Stimulated activated naive CD4-positive, alpha-beta T cell (primary cell): ENCODE measurements around the gene TMEM204.

Experiments used
- DNase-seq, 6 experiments: peaks; one replicate each; lab custom pipeline; 2025; lab: John Stamatoyannopoulos, UW

TMEM204 gene

DNA sequence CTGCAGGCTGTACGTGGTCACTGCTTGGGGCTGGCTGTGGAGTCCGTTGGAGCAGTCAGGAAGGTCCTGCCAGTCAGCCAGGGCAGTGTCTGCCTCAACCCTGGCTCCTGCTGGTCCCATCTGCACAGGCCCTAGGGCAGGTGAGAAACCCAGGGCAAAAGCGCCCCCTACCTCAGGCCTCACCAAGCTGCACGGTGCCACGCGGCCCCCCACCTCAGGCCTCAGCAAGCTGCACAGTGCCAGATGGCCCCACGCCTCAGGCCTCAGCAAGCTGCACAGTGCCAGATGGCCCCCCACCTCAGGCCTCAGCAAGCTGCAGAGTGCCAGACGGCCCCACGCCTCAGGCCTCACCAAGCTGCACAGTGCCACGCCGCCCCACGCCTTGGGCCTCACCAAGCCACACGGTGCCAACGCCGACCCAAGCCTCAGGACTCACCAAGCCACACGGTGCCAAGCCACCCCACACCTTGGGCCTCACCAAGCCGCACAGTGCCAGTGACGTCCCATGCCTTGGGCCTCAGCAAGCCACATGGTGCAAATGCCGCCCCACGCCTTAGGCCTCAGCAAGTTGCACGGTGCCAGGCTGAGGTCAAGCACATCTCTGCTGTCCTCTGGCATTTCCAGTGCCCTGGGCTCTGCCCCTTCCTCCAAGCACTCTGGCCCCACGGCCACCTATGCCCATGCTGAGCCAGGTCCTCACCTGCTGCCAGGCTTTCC, 5.5 kb downstream of the TMEM204 start:
- DNase-seq, result peak; percentile 20 to 44 (median 36)

DNA sequence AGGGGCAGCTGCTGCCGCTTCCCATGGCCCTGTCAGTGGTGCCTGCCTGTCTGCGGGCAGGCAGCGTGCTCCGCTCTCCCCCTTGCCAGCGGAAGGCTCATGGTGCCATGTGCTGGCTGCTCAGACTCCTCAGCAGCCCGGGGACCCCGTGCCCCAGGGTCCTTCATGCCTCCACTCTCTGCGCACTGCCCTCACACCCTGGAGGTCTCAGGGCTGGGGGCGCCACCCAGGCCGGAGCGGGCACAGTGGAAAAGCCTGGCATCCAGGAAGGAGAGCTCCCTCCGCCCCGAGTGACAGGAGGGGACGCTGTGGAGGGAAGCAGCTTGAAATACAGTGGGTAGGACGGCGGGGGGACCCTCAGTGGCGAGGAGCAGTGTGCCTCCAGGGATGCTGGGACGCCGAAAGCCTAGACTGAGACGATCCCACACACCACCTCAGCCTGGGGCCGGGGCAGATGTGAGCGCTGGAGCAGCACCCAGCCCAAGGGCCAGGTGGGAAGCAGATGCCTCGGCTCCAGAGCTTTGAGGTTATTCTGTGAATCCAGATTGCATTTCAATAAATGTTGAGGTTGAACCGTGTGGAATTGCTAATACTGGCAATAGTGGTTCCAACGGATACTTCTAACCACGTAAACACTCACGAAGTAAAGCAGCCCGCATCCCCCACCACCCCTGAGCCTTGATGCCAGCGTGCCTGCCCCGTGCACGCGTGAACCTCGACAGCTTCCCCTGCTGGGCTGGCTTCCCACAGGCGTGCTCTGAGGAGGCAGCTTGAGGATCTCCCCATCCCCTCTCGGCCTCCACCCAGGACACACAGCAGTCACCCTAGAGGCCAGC, 6.5 kb downstream of the TMEM204 start:
- DNase-seq, result no peak

DNA sequence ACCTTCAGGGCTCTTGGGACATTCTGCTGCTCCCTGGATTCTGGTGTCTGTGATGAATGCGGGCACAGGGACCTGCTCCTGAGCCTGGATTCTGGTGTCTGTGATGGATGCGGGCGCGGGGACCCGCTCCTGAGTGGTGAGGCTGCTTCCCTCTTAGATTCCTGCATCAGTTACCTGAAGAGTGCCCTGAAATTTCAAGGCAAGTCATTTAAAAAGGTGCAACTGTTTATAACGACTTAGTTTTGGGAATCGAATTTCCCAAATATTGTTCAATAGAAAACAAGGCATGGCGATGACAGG, 7.0 kb downstream of the TMEM204 start:
- DNase-seq, result no peak

DNA sequence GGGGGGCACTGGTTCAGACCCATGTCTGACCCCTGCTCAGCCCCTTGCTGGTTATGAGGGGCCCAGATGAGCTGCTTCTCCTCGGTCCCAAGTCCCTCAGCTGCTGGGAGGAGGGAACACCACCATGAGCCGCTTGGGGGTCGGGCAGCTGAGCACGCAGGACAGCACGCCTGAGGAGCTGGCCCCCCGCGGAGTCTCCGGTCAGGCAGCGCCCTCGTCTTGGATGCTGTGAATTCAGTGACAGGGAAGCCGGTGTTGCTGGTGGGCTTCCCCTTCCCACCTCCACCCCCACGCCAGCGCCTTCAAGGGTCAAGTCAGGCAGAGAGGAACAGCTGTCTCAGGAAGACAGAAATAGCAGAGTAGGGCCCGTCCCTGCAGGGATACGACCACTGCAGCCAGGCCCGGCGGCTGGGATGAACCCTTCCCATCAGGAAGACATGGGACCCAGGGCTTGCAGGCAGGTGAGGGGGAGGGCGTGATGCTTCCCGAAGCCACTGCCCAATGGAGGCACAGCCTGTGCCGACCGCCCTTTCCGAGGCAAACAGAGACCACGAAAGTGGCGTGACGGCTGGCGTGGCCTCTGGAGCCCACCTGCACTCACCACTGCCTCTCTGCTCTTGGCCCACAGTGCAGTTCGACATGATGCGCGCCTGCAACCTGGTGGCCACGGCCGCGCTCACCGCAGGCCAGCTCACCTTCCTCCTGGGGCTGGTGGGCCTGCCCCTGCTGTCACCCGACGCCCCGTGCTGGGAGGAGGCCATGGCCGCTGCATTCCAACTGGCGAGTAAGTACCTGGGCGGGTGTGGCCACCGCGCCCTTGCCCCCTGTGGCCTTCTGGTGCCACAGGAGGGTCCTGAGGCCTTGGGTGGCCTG, 8.1 kb downstream of the TMEM204 start:
- no peak for DNase-seq

DNA sequence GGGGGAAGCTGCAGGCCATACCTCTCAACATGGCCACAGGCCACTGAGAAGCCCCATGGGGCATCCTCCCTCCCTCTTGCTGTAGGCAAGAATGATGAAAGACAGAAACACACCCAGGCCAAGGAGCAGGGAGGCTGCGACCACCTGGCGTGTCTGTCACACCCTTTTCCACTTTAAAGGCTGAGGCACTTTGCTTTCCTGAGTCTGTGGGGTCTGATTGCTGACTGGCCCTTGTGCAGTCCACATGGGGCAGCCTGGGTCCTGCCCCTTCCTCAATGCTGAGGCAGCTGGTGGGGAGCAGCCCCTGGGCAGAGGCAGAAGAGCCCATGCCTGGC, 8.7 kb downstream of the TMEM204 start:
- DNase-seq, result no peak

DNA sequence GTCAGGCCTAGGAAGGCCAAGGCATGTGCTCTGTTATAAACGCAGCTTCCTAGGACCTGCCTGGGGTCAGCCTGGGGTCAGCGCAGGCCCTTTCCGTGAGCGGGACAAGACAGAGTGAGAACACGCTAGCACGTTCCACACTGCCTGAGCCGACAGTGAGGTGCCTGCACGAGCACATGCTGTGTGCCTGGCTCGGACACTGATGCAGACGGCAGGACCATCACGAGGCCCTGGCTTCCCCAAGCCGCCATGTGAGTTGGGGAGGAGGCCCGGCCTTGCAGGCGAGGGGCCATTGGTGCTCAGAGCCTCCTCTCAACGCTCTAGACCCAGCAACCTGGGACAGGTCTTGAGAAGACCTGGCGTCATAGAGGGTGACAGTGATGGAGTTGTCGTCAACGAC, 9.1 kb downstream of the TMEM204 start:
- DNase-seq, result no peak

DNA sequence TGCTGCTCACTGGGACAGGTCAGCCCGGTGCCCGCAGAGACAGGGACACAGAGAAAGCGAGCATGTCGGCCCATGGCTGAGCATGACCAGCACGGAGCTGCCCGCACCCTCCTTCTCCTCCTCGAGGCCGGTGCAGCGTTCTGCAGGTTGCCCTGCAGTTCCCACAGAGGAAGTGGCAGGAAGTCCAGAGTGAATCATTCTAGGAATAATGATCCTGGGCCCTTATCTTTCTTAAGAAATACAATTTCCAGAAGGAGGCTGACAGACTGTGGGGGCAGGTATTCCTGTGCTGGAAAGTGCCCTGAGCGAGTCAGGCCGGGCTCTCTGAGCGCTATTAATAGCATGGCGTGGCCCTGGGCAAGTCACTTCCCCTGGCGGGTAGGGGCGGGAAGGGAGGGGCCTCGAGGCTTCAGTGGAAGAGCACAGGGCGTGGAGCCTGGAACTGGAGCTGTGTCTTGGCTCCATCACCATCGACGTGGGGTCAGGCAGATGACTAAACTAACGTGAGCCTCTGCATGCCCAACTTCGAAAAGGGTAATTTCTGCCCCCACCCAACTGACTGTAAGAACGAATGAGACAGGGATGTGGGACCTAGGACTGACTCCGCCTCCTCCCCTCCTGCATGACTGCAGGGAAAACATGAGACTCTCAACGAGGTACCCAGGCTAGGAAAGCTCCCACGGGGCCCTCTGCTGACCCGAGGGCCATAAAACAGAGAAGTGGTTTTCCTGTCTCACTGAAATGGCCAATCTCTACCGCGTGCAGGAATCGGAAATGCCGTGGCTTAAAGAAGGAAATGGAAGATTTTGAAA, 9.8 kb downstream of the TMEM204 start:
- peak in 3 of 6 experiments; percentile 15 to 34 (median 25) for DNase-seq

DNA sequence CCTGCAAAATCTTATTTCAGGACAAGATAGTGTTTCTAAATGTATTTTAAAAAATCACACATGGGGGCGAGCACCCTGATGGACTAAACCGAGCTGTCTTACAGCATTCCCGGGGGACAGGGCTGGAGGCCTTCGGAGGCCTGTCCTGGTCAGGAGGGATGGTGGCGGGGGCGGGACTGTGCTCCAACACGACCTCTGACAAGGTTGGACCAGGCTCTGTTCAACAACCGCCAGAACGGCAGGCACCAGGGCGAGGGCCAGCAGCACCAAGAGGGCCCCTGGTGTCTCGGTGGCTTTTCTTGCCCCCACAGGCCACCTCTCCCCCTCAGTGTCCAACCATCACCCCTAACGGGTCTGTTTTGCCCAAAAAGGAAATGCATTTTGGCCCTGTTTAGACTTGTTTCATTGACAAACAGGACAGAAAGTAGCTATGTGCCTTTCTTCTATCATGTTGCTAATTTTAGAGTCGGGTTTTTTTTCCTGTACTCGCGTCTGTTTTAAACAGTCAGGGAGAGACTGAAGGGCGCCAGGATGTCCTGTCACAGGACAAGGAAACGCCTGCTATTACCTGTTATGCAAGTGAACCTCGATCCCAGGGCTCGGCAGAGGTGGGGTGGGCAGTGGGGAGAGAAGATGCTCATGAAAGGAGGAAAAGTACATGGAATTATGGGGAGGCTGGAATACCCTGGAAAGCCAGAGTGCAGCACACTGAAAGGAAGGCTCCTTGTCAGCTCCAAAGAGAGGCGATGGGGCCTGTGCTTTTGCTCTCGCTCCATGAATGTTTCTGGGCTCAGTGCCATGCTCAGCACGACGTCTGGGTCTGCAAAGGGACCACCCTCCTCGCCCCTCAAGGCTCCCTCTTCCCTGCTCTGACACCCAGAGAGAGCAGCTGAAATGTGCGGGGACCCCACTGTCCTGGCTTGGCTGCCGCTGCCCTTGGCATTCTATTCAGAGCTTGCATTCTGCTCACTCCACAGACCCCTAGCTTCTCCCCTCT, 11.9 kb downstream of the TMEM204 start:
- DNase-seq, result no peak

DNA sequence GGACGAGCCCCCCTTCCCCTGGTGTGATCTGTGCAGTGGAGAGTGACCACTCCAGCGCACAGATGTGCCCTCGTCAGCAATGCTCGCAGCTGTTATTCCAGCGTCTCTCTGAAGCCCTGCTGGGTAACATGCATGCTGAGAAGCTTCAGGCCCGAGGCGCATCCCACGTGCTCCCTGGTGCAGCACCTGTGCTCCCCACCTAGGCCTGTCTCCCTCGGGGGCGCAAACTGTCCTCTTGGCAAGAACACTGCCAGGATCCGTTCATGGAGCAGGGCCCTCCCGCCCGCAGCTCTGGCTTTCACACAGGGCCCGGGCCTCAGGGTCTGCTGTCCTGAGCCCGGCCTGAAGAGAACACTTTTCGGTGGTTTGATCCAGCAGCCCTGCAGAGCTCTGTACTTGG, 13.0 kb downstream of the TMEM204 start:
- DNase-seq, result no peak

DNA sequence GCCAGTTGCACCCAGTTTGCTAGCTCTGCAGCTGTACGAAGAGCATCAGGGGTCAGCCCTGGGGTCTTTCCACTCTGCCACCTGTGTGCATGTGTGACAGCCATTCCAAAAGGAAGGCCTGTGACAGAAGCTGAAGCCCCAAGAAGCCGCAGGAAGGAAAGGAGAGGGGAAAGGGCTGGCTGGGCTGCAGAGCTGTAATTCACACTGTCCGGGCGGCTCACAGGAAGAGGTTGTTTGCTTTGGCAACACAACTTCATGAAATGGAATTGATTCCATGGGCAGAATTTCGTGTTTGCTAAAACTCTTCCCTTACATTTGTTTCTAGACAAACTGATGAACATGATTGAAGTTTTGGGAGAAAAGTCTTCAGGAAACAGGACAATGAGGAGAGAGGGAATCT, 14.8 kb downstream of the TMEM204 start:
- no peak for DNase-seq

DNA sequence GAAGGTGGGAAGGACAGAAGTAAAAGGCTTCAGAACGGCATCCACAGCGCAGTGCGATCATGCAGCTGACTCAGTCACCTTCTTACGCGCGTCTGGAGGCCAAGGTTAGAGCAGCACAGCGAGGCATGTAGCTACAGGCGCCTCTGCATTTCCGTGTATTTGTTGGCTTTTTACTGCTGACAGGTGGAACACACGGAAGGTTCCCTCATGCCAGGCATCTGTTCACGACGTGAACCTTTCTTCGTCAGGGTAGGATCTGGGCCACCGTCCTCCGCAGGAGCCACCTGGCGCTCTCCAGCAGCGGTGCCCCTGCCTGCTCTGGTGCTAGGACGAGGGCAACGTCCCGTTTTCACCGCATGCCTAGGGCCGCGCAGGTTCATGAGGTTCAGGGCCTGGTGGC, 15.3 kb downstream of the TMEM204 start:
- no peak for DNase-seq

DNA sequence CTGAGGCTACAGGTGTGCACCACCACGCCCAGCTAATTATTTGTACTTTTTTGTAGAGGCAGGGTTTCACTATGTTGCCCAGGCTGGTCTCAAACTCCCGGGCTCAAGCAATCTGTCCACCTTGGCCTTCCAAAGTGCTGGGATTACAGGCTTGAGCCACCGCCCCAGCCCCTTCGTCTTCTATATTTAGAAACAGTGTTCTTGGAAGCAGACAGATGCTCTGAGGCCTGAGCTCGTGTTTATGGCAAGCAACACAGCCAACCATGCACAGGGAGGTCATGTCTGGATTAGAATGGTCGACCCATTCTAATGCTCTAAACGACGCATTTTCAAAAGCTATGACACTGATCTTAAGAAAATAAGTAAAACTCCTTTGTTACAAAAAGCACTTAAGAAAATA, 16.6 kb downstream of the TMEM204 start:
- DNase-seq, result no peak

DNA sequence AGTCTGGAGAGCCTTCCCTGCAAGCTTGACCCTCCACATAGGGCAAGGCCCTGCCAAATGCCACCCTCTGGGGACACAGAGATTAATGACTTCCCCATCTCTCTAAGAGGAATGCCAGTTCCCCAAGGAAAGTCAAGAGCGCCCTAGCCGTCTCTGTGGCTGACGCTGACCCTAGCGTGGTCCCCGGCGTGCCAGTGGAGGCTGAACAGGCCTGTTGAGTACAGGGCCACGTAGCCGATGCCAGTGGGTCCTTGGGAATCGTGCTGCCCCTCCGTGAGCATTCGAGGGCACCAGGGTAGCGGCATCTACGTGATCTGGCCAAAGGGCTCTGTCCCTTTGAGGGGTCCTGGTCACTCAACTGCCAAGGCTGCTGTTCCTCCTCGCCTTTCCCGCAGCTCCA, 17.2 kb downstream of the TMEM204 start:
- DNase-seq, result no peak

DNA sequence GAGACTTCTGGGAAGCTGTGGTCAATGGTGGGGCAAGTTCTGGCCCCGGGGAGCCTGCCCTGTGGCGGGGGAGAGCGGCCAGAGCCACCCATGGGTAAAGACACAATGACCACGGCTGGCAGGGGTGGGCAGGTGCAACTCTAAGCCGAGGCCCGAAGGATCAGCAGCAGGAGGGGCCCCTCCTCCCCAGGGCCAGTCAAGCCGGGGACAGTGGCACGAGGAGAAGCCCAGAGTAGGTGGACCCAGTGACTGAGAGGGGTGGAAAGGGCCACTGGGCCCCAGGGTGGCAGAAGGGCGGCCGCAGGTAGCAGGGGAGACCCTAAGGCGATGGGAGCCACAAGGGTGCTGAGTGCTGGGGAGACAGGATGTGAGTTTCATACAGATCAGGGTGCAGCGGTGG, 17.7 kb downstream of the TMEM204 start:
- DNase-seq, result no peak

DNA sequence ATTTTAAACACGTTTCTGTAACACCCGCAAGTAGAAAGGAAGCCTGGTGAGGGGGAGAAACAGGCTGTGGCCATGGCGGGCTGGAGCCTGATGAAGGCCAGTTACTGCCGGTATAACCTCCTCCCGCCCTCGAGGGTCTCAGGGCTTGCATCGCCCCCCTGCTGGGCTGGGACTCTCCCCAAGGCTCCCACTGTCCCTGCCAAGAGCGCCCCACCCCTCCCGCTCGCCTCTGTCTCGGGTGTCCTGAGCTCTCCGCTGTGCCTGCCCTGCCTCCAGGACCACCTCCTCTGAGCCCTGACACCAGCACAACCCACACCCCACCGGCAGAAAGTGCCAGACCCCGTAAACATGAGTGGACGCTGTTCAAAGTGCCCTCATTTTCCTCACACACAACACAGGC, 18.7 kb downstream of the TMEM204 start:
- no peak for DNase-seq

DNA sequence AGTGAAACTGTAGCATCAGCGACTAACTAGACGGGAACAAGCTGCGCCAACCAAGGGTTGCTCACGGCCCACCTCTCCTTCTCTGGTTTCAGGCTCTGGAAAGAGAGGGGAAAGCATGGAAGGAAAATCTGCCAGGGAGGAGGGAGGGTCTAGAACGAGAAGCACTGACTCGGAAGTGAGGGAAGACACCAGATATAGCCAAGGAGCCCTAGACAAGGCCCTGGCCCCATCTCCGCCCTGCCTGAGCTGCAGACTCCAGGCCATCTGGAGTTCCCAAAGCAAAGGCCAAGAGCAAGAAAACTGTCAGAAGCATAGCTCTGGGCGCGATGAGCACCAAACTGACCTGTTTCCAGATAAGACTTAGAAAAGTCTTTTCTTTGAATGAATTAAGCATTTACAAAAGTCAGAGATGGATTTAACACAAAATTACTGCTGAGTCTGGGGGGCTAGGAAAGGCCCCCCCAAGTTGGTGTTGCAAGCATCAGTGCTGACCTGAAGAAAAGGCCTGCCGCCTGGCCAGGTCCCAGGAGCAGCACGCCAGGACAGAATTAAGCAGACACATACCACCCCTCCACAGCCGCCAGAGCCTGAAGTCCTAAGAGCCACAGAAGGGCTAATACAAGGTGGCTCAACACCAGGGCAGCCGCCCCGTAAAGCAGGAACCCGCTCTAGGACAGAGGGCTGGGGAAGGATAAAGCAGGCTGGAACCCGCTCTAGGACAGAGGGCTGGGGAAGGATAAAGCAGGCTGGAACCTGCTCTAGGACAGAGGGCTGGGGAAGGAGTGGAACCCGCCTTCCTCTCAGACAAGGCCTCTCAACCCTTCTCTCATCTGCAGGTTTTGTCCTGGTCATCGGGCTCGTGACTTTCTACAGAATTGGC, 20.7 kb downstream of the TMEM204 start:
- no peak for DNase-seq

DNA sequence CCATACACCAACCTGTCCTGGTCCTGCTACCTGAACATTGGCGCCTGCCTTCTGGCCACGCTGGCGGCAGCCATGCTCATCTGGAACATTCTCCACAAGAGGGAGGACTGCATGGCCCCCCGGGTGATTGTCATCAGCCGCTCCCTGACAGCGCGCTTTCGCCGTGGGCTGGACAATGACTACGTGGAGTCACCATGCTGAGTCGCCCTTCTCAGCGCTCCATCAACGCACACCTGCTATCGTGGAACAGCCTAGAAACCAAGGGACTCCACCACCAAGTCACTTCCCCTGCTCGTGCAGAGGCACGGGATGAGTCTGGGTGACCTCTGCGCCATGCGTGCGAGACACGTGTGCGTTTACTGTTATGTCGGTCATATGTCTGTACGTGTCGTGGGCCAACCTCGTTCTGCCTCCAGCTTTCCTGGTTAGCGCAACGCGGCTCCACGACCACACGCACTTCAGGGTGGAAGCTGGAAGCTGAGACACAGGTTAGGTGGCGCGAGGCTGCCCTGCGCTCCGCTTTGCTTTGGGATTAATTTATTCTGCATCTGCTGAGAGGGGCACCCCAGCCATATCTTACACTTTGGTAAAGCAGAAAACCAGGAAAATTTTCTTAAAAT, 21.5 kb downstream of the TMEM204 start:
- DNase-seq, result no peak

DNA sequence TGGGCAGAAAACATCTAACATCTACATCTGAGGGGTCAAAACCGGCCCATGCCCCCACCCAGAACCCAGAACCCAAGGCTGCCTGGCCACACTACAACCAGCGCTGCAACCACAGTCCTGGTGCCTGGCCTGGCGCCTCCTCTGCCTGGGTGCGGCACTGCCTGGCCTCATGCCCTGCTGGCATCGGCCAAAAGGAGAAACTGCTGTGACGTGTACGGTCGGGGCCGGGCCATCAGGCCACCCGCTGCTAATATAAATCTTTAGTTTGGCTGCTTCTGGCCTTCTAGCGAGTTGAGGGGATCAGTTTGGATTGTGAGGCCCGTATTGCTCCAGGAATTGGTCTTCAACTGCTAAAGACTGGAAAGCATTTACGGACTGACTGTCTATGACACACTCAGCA, 22.8 kb downstream of the TMEM204 start:
- no peak for DNase-seq

DNA sequence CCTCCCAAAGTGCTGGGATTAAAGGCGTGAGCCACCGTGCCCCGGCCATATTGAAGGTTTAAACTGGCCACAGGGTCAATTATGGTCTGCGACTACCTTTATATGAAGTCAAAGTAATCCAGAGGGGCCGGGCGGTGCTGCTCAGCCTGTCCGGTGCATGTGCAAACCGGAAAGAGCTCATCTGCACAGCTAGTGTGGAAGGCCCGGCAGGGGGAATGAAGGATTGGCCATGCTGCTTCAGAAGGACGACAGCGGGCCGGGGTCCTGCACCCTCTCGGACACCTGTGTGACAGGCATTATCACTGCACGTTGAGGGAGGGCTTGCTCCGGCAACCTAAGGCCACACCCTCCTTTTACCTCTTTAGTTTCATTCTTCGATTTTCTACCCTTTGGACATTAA, 23.6 kb downstream of the TMEM204 start:
- no peak for DNase-seq
